HT1080 (cell line): ENCODE measurements around the gene RADIL. TPM values are rescaled to one million over a fixed set of nuclear protein-coding genes. Genes with fewer than 3 reads are reported as not detected.

Experiments
- DNase-seq: peaks from one replicate; pipeline ENCODE4 v3.0.0-alpha.2; 2015; ENCODE audit warnings: low read depth
- small RNA-seq: library from RNA; depleted of rRNA; stranded (forward); fragments of <200 nt; gene quantifications from one replicate; pipeline ENCODE3, GENCODE V24; 2014
- total RNA-seq: library from RNA; depleted of rRNA; stranded (reverse); fragments of >200 nt; shearing (Covaris generic); gene quantifications from 2 replicates; pipeline ENCODE4 v1.2.3, GENCODE V29; 2014; rRNA removed

RADIL gene
- total RNA-seq, 1 experiment from 2014 or later = 0.14 TPM

DNA sequence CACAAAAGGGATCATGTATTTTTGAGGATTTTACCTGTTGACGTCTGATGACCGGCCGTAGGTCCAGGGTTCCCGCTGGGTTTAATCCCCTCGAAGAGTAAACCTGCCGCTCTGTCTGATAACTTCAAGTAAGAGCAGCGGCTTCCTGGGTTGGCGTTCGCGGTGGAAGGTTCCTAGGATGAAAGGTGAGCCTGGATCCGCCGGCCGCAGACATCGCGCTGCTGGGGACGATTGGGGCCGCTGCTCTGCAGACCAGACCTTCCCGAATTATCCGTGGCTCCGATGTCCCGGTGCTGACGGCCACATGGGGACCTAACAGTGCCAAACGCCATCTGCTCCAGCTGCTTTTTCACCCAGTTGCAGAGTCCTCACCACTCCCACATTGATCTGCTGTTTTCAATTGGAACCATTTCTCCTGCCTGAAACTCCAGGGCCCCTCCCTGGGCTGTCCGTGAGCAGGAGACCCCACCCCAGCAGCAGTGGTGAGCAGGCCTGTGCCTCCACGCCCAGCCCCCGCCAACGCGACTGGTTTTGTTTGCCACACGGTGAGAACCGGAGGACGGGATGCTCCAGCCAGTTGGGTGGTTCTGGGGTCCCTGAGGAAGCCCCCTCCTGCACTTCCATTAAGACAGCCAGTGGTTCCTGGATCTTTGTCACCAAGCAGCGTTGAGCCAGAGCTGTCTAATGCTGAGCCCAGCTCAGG lies 120.3 kb downstream of the RADIL start:
- no peak for DNase-seq

DNA sequence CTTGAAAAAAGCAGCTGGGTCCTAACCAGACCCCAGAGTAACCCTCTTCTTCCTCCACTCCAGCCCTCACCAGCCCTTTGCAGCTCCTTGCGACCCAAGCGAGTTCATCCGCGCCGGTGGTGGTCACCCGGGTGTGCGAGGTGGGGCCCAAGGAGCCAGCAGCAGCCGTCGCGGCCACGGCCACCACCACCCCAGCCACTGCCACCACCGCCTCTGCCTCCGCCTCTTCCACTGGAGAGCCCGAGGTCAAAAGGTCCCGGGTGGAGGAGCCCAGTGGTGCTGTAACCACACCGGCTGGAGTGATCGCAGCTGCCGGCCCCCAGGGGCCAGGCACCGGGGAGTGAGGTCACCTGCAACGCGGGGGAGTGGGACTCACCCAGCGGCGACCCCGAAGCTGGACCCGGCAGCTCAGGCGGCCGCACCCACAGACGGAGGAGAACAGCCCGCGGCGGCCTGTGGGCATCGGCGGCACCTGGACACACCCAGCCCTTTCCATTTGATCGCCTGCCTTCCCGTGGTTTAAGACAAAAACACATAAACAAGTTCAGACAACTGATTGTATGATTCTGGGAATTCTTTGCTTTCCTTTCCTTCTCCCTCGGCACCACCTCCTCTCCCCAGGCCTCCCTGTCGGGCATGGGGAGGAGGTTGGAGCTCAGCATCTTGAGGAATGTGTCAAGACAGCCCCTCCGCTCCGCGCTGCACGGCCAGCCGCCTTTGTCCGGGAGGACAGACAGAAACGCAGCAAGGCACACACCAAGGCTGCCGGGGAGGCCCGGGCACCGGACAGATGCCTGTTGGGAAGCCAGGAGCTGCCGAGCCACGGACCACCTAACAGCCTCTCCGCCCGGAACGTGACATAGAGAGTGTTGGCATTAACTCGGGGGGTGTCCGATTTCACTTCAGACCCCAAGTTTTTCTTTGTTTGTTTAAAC lies 121.1 kb downstream of the RADIL start:
- DNase-seq = no peak

DNA sequence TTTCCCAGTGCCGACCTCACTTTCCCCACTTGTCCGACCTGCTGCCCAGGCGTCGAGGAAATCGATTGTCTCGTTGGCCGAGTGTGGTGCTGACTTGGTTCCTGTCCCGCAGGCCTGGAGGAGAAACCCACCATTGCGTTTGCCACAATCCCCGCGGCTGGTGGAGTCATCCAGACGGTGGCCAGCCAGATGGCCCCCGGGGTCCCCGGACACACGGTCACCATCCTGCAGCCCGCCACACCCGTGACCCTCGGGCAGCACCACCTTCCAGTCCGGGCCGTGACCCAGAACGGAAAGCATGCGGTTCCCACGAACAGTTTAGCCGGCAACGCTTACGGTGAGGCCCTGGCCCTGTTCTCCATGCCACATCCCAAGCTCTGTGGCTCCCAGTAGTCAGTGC lies 122.6 kb downstream of the RADIL start:
- DNase-seq = no peak

DNA sequence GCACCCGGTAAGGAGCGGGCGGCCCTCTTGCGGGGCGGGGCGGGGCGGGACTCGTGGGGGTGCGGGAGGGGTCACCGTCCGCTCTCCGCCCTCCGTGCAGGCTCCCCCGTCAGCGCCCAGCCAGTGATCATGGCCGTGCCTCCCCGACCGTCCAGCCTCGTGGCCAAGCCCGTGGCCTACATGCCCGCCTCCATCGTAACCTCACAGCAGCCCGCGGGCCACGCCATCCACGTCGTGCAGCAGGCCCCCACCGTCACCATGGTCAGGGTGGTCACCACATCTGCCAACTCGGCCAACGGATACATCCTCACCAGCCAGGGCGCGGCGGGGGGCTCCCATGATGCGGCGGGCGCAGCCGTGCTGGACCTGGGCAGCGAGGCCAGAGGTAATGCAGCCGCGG lies 124.3 kb downstream of the RADIL start:
- DNase-seq = no peak

DNA sequence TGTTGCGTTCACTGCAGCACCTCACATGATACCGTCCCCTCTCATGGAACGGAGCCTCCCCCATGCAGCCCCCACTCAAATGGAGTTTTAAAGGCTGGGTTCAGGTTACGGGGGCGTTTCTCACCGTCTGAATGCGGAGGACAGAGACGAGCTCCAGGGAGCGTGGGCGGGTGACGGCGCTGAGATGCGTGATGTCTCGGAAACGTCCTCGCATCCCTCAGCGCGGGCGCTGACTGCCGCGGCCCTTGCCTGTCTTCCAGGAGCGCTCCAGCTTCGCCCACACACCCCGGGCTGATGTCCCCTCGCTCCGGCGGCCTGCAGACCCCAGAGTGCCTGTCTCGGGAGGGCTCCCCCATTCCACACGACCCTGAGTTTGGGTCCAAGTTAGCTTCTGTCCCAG lies 124.7 kb downstream of the RADIL start:
- DNase-seq = no peak

DNA sequence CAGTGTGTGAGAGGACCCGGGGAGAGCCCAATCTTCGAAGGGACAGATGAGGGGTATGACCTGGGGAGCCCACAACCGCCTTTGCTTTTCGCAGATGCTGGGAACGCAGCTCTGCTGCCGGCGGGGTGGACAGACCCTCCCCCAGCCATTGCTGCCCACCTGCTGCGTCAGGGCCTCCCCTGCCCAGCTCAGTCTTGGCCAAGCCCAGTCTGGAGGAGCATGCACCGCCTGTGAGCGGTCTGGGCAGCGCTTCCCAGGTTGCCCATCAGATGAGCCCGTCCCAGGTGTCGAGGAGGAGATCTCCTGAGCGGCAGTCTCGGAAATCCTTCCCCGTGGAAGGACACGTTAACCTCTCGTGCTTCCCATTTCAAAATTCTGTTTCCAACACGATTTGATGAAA lies 125.4 kb downstream of the RADIL start:
- no peak for DNase-seq

DNA sequence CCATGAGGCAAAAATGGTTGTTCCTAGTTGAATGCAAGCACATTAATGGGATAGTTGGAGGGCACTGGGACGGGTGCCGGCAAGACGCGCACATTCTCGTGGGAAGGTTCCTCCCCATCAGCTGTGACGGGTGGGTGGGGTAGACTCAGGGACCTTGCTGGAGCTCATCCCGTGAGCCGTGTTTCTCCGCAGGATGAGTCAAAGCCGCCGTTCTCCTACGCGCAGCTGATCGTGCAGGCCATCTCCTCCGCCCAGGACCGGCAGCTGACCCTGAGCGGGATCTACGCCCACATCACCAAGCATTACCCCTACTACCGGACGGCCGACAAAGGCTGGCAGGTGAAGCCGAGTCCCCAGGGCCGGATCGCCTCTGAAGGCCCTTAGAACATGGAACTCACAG lies 128.5 kb downstream of the RADIL start:
- DNase-seq = no peak

DNA sequence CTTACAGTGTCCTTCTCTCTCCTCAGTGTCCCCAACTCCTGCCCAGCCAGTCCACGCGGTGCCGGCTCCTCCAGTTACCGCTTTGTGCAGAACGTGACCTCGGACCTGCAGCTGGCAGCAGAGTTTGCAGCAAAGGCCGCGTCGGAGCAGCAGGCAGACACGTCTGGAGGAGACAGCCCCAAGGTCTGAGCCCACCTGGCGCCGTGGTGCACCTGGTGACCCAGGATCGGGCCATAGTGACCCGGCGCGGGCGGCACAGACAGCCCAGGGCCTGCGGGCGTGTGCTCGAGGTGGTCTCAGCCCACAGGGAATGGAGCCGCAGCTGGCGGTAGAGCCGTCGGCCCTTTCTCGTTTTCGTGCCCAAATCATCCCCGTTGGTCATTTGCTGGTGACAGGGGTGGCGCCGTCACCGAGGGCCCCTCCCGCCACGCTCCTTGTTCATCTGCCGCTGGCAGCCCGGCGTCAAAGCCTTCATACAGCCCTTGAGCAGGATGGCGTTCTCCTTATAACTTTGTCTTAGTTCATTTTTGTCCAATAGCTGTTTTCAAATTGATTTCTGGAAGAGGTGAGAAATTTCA lies 129.0 kb downstream of the RADIL start:
- DNase-seq = no peak

DNA sequence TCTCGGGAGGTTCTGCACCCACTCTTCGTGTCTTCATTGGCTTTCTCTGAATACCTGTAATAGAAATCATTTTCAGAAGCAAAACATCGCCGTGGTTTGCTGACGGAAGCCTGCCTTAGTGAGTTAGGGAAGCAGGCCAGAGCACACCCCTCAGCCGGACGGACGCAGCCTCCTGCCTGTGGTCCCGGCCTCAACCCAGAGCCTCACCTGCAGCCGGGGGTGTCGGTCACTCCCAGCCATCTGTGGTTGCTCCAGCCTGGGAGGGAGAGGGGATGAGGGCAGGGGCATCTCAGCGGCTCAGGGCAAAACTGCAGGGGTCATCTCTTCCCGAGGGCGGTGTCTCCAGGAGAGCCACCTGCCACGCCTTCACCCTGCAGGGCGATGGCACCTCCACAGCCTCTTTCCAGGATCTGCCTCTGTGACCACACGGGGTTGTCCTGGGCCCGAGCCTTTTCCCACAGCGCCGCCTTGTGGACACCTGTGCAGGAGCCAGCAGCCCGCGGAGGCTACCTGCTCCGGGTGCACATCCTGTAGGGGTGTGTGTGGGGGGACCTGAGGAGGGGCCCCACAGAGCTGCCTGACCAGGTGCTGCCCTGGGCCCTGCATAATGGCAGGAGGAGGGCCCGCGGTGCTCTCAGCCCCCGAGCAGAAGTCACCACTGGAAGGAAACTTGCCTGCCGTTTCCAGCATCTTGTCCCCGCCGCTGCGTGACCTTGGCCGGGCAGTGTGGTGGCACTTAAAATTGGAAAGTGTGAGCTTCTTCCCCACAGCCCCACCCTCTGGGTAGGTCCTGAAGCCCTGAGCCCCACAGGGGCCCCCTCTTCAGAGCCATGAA lies 129.7 kb downstream of the RADIL start:
- DNase-seq = peak; percentile 52

DNA sequence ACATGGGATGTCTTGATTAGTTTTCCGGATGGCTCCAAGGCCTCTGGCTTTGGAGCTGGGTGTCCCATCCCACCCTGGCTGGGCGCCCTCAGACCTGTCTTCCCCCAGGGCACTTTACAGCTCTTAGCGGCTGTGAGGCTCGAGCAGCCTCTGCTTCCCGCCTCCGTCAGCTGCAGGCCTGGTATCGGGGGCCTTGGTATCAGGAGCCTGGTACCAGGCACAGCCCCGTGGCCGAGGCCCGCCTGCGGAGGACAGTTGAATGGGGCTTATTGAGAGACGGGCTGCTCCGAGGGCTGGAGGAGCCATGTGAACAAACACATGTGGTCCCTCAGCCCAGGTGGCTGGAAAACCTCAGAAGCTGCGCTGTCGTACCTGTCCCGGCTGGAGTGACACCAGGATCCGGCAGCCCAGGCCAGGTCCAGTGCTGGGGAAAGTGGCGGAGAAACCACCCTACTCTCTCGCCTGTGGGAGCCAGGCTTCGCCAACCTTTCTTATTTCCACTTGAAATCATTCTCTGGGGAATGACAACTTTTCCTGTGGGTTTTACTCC lies 132.0 kb downstream of the RADIL start:
- DNase-seq = no peak

DNA sequence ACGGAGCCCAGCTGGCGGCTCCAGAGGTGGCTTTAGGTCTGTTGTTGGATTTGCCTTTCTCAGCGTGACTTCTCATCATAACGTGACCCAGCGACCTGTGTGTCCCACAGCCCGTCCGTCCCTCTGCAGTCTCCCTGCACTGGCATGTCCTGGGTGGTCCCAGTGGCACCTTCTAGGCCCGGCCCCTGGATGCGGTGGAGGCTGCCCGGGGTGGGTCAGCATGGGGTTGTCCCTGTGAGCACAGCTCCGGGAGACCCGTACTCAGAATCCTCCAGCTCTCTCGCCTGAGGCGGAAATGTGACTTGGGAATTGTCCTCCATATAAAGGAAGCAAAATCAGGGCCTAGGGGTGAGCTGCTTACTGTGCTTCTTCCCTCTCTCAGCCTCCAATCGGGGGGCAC lies 133.7 kb downstream of the RADIL start:
- DNase-seq = no peak

DNA sequence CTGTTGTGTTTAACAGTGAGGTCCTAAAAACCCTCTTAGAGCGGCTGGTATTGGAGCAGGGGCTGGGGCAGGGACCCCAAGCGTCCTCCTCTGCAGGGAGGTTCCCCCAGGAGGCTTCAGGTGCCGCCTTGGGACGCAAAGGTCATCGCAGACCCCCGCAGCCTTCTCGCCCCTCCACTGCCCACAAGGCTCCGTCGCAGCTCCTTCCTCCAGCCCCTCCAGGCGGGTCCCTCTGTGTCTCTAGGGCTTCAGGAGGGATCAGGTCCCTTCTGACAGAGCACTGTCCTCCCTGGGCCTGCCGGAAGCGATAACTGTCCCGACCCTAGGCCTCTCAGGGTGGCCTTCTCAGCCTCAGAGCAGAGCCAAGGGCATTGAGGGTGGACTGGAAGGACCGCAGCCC lies 134.2 kb downstream of the RADIL start:
- no peak for DNase-seq

Small RNA genes lying within 50 kb of the gene (small RNA-seq; reads per million reads assigned to genes)
- gene MIR4656 = not detected
- not detected for gene RF00019

Other genes starting within 250 kb of the RADIL start
- gene FOXK1, start 201.4 kb downstream of the RADIL start, total RNA-seq = 14.3 and 17.9 TPM in 2 replicates
- gene AP5Z1, start 108.1 kb downstream of the RADIL start, total RNA-seq = 21.0 and 28.4 TPM in 2 replicates
- gene PAPOLB, start 21.7 kb downstream of the RADIL start, total RNA-seq = not detected in 2 replicates
- not detected in 2 replicates for gene MMD2, start 75.5 kb upstream of the RADIL start, total RNA-seq
- gene RBAK, start 162.1 kb upstream of the RADIL start, total RNA-seq = 5.0 and 5.3 TPM in 2 replicates